ENCODE results near the gene PLSCR1. TPM values are rescaled to one million over a fixed set of nuclear protein-coding genes. Genes with fewer than 3 reads are reported as not detected.

The PLSCR1 gene
- total and polyA plus RNA-seq, 2 experiments from 2014 or later = 62.7 to 78.3 TPM

DNA sequence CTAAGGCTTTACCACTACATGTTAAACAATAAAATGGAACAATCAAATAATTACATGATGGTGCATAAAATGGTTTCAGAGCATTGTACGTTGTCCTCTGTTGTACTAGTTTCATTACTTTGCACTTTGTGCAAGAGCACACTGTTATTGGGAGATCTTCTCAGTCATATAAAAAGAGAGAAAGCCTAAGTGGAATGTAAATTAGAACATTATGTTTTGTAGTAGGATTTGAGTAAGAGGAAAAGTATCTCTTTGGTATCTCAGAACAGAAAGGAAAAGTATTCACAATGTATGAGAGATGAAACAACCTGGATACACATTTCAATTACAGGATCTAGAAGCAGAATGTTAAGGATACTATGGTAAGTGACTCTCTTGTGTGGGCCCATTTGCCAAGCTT lies 48.2 kb downstream of the PLSCR1 start (continued):
- TF ChIP-seq, protein P1, sequence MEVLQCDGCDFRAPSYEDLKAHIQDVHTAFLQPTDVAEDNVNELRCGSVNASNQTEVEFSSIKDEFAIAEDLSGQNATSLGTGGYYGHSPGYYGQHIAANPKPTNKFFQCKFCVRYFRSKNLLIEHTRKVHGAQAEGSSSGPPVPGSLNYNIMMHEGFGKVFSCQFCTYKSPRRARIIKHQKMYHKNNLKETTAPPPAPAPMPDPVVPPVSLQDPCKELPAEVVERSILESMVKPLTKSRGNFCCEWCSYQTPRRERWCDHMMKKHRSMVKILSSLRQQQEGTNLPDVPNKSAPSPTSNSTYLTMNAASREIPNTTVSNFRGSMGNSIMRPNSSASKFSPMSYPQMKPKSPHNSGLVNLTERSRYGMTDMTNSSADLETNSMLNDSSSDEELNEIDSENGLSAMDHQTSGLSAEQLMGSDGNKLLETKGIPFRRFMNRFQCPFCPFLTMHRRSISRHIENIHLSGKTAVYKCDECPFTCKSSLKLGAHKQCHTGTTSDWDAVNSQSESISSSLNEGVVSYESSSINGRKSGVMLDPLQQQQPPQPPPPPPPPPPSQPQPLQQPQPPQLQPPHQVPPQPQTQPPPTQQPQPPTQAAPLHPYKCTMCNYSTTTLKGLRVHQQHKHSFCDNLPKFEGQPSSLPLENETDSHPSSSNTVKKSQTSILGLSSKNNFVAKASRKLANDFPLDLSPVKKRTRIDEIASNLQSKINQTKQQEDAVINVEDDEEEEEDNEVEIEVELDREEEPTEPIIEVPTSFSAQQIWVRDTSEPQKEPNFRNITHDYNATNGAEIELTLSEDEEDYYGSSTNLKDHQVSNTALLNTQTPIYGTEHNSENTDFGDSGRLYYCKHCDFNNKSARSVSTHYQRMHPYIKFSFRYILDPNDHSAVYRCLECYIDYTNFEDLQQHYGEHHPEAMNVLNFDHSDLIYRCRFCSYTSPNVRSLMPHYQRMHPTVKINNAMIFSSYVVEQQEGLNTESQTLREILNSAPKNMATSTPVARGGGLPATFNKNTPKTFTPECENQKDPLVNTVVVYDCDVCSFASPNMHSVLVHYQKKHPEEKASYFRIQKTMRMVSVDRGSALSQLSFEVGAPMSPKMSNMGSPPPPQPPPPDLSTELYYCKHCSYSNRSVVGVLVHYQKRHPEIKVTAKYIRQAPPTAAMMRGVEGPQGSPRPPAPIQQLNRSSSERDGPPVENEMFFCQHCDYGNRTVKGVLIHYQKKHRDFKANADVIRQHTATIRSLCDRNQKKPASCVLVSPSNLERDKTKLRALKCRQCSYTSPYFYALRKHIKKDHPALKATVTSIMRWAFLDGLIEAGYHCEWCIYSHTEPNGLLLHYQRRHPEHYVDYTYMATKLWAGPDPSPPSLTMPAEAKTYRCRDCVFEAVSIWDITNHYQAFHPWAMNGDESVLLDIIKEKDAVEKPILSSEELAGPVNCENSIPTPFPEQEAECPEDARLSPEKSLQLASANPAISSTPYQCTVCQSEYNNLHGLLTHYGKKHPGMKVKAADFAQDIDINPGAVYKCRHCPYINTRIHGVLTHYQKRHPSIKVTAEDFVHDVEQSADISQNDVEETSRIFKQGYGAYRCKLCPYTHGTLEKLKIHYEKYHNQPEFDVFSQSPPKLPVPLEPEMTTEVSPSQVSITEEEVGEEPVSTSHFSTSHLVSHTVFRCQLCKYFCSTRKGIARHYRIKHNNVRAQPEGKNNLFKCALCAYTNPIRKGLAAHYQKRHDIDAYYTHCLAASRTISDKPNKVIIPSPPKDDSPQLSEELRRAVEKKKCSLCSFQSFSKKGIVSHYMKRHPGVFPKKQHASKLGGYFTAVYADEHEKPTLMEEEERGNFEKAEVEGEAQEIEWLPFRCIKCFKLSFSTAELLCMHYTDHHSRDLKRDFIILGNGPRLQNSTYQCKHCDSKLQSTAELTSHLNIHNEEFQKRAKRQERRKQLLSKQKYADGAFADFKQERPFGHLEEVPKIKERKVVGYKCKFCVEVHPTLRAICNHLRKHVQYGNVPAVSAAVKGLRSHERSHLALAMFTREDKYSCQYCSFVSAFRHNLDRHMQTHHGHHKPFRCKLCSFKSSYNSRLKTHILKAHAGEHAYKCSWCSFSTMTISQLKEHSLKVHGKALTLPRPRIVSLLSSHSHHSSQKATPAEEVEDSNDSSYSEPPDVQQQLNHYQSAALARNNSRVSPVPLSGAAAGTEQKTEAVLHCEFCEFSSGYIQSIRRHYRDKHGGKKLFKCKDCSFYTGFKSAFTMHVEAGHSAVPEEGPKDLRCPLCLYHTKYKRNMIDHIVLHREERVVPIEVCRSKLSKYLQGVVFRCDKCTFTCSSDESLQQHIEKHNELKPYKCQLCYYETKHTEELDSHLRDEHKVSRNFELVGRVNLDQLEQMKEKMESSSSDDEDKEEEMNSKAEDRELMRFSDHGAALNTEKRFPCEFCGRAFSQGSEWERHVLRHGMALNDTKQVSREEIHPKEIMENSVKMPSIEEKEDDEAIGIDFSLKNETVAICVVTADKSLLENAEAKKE (CRISPR knock-in tag; IDR thresholded peaks at IDR 0.05) = no peak
- no peak for TF ChIP-seq ZNF114 (CRISPR knock-in tag; IDR thresholded peaks at IDR 0.05)
- TF ChIP-seq STAT1 (IDR thresholded peaks at IDR 0.05; ENCODE audit: unreplicated experiment) = no peak

GRCh38 chr3:146493761-146494160 lies 50.6 kb downstream of the PLSCR1 start:
- ATAC-seq (no peak), DNase-seq (ENCODE audit: low spot score) (no peak)
- no peak overlapping the region for H3K27ac ChIP-seq (ENCODE audit: low read depth)
- 0 out of 2 replicates have a peak, but pooled peaks cover 4% of the 10 kb centered on the region for H3K9me2 ChIP-seq (ENCODE audit: insufficient read depth)
- Mint-ChIP-seq H3K27ac (no peak overlapping the region), H3K4me1 (no peaks in the 10 kb centered on the region; the same call in 2 of the 3 replicates), H3K36me3 (ENCODE audit: low read depth) (peaks cover 13% of the 10 kb centered on the region; the same call in 2 of the 3 replicates), H3K27me3 (ENCODE audit: insufficient read depth, low read depth, poor library complexity) (no peaks in the 10 kb centered on the region), H3K4me3 (no peak overlapping the region), H3K9me3 (peaks cover 16% of the 10 kb centered on the region)
- no peaks in the 10 kb centered on the region for H3K27me3 ChIP-seq (ENCODE audit: insufficient read depth)
- no peak overlapping the region for H2AFZ ChIP-seq
- H3K79me2 ChIP-seq (replicated peaks; ENCODE audit: insufficient read depth) = no peaks in the 10 kb centered on the region
- H3K4me2 ChIP-seq = no peak overlapping the region
- no peaks in the 10 kb centered on the region for H3F3A ChIP-seq (replicated peaks; ENCODE audit: low read depth)
- H3K4me1 ChIP-seq (ENCODE audit: insufficient read depth) = no peaks in the 10 kb centered on the region
- H4K20me1 ChIP-seq (replicated peaks; ENCODE audit: insufficient read depth) = no peaks in the 10 kb centered on the region
- H3K36me3 ChIP-seq (ENCODE audit: insufficient read depth) = no peaks in the 10 kb centered on the region
- no peak overlapping the region for H3K4me3 ChIP-seq
- TF ChIP-seq NANOG (IDR thresholded peaks at IDR 0.05; ENCODE audit: borderline replicate concordance) (no peak), CREB1 (CRISPR knock-in tag; IDR thresholded peaks at IDR 0.05; ENCODE audit: low read depth) (no peak), EZH2phosphoT487 (IDR thresholded peaks at IDR 0.05; ENCODE audit: unreplicated experiment) (no peak), STAT1 (IDR thresholded peaks at IDR 0.05; ENCODE audit: unreplicated experiment) (no peak), ZNF331 (CRISPR knock-in tag; IDR thresholded peaks at IDR 0.05; ENCODE audit: low read depth) (no peak), ZNF114 (CRISPR knock-in tag; IDR thresholded peaks at IDR 0.05) (no peak), EZH2 (IDR thresholded peaks at IDR 0.05; ENCODE audit: low read depth, unreplicated experiment) (no peak), POLR2AphosphoS5 (IDR thresholded peaks at IDR 0.05; ENCODE audit: low read depth) (no peak), JUNB (IDR thresholded peaks at IDR 0.05; ENCODE audit: unreplicated experiment) (no peak)
- TF ChIP-seq, protein P1 (CRISPR knock-in tag; IDR thresholded peaks at IDR 0.05) = no peak
